Stimulated activated naive CD8-positive, alpha-beta T cell treated with anti-CD3 and anti-CD28 coated beads, Interleukin-15, Interleukin-2, amounts not matched to agents 100 ng/mL and 50 ng/mL, for 24 hours (primary cell): Measurements from ENCODE around the gene PCGF1.
A peak's percentile ranks its signal among the peaks of the same experiment; 100 is the strongest.

Experiments
- H3K27ac Mint-ChIP-seq: one replicate; pipeline ENCODE4 v1.8.0; 2021; ENCODE audit warnings: mild to moderate bottlenecking, mixed read lengths
- H3K27me3 Mint-ChIP-seq: one replicate; pipeline ENCODE4 v1.8.0; 2021; ENCODE audit warnings: mixed read lengths
- H3K36me3 Mint-ChIP-seq: one replicate; pipeline ENCODE4 v1.8.0; 2021; ENCODE audit warnings: low read depth, mixed read lengths
- H3K4me1 Mint-ChIP-seq: one replicate; pipeline ENCODE4 v1.8.0; 2021; ENCODE audit warnings: low read depth, mixed read lengths
- H3K4me3 Mint-ChIP-seq: one replicate; pipeline ENCODE4 v1.8.0; 2021; ENCODE audit warnings: mild to moderate bottlenecking, mixed read lengths
- H3K9me3 Mint-ChIP-seq: one replicate; pipeline ENCODE4 v1.8.0; 2021; ENCODE audit warnings: mixed read lengths

The PCGF1 gene

DNA sequence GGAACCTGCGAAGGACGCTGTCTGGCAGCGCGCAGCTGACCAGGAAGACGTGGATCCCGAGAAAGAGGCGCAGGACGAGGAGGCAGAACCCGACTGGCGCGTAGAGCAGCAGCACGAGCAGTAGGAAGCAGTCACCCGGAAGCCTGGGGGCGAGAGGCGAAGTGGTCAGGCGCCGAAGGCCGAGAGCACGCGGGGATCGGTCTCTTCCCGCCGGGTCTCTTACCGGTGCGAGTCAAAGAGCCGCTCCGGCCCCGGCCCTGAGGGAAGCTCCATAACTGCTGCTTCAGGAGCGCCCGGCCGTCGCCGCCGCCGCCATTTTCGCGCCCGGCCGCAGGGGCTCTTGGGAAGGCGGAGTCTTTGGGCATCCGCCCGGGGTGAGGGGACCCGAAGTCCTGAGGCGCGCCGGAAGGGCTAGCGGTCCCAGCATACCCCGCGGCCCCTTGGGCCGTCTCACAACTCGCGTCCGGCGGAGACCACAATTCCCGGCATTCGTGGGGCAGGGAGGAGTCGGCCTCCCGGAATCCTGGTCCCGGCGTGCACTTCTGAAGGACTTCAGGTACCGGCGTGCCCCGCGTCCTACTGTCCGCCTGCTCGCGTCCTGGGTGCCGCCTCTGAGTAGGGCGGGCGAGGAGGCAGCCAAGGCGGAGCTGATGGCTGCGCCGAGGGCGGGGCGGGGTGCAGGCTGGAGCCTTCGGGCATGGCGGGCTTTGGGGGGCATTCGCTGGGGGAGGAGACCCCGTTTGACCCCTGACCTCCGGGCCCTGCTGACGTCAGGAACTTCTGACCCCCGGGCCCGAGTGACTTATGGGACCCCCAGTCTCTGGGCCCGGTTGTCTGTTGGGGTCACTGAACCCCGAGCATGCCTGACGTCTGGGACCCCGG lies 22.1 kb upstream of the PCGF1 start, which contains the start of the genes AUP1 and HTRA2:
TSS of gene AUP1 (minus strand) at position 350 of the 882 bp plus-strand sequence. CDS start at position 273, 77 bp downstream.
TSS of gene HTRA2 (plus strand) at position 577 of the 882 bp plus-strand sequence. CDS start at position 651, 74 bp downstream.
- Mint-ChIP-seq H3K36me3 (peaks cover 63% of the 10 kb centered on the region), H3K27ac (peak within 1 kb of the TSS; percentile 98), H3K4me1 (peaks cover 50% of the 10 kb centered on the region), H3K9me3 (no peaks in the 10 kb centered on the region), H3K4me3 (peak within 1 kb of the TSS; percentile 99), H3K27me3 (no peaks in the 10 kb centered on the region)

DNA sequence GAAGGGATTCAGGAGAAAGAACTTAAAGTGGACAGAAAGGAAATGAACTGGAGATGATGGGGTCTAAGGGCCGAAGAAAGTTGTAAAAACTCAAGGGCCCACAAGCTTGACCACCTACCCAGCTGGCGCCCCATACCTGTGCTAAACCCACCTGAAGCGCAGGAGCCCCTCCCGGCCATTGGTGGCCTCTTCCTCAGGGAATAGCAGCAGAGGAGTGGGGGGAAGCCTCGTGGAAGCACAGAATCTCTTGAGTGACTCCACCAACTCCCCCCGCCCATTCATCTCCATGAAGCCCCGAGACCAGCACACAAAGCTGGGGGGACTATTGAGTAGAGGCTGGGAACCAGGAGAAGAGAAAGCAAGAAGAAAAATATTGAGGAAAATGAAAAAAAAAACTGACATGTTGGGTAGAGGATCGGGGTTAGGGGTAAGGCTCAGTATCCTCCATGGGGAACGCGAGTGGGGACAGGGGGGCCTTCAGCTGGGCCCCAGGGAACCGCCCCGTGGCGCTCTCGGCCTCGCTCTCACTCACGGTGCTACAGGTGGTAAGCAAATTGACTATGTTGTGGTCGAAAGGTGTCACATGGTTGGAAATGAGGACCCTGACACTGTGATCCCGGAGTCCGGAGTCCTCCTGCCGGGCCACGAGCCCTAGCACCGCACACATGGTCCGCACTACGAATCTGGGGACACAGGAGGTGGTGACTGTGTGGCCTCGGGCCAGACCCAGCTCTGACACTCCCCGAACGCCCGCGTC lies 21.3 kb upstream of the PCGF1 start:
- H3K4me1 Mint-ChIP-seq = peaks cover 50% of the 10 kb centered on the region
- no peaks in the 10 kb centered on the region for H3K27me3 Mint-ChIP-seq
- no peaks in the 10 kb centered on the region for H3K9me3 Mint-ChIP-seq
- H3K27ac Mint-ChIP-seq = peak overlapping the region; percentile 98
- peaks cover 60% of the 10 kb centered on the region for H3K36me3 Mint-ChIP-seq
- H3K4me3 Mint-ChIP-seq = peak overlapping the region; percentile 99

DNA sequence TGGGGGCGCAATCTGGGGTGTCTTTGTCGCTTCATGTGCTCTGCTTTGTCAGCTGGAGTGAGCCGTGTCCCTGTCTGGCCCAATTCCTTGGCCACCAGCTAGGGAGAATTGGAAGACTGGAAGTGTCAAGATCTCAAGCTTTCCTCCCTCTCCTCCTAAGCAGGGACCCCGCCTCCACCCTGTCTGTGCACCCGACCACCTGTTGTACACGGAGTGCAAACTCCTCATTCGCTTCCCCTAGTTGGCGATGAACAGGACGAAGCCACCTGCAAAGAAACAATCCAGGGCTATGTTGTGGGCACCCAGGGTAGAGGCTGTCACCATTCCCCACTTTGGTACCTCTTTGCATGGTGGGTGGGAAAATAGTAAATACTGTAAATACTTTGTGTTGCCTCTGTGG lies 20.2 kb upstream of the PCGF1 start:
- H3K36me3 Mint-ChIP-seq = peaks cover 59% of the 10 kb centered on the region

DNA sequence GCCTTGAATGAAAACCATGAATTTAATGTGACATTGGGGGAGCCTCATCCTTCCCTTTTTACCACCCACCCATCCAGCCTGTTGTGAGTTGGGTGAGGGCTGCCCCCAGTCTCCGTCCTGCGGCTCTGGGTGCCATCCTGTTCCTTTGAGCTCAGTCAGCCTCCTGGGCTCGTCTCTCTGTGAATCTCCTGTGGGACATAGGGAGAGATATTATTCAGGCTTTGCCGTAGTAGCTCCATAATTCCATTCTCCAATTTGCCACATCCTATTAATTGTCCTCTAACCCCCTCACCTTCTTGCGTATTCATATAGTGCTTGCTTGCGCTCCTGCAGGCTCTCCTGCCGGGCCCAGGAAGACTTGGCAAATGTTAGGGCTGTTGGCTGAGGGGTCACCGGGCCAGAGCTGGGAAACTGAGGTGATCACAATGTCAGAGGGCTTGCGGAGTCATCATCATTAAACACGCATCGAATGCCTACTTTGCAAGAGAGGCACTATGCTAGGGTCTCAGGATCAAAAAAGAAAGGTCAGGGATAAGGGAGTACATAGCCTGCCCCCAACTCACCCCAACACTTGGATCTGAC lies 19.2 kb upstream of the PCGF1 start:
- Mint-ChIP-seq H3K9me3 (no peaks in the 10 kb centered on the region), H3K27me3 (peaks cover 4% of the 10 kb centered on the region), H3K4me1 (peaks cover 43% of the 10 kb centered on the region), H3K27ac (no peak overlapping the region), H3K4me3 (peak overlapping the region; percentile 99), H3K36me3 (peaks cover 49% of the 10 kb centered on the region)

More for the DNA sequence above, 20.2 kb upstream of the PCGF1 start:
- Mint-ChIP-seq H3K27me3 (no peaks in the 10 kb centered on the region), H3K4me1 (peaks cover 50% of the 10 kb centered on the region), H3K4me3 (peak overlapping the region; percentile 99), H3K27ac (peak overlapping the region; percentile 98), H3K9me3 (no peaks in the 10 kb centered on the region)

DNA sequence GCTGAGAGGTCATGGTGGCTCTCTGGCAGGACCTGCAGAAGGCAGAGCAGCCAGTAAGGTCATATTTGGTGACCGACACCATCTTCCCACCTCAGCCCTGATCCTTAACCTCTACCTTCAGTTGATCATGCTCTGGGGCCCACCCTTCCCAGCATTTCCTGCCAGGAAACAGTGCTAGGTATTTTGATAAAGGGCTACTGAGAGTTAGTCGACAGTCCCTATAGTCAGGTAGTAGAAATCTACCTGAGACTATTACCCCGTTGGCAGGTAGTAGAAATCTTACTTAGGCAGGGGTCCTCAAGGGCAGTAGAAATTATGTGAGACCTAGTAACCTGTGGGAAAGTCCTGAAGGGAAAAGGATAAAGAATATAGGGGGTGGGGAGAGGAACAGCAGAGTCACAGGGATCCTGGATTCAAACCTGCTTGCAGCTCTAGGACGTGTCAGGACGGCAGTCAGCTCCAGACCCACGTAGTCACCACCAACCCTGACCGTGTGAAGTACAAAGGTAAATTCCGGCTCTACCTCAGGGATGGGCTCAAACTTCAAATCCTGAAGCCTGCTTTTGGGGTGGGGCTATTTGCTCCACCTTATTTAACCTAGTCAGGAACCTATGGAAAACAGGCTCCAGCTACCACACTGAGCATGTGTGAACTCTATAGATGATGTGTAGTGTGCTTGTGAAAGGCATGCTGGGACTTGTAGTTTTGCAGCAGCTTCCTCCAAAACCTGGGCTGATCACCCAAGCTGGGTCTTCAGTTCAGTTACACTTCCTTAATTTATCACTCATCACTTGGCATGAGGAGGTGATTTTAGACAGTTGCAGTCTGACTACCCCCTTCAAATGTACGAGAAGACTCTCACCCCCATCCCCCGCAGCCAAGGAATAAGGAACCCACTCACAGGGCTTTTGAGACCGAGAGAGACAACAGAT lies 18.5 kb upstream of the PCGF1 start, which contains the start of gene DQX1:
TSS of gene DQX1 (minus strand) at position 515 of the 932 bp plus-strand sequence. CDS start at position 13, 502 bp downstream.
- Mint-ChIP-seq H3K4me1 (peaks cover 35% of the 10 kb centered on the region), H3K27ac (no peak within 1 kb of the TSS), H3K9me3 (no peaks in the 10 kb centered on the region), H3K4me3 (peak within 1 kb of the TSS; percentile 99), H3K27me3 (peaks cover 4% of the 10 kb centered on the region), H3K36me3 (peaks cover 42% of the 10 kb centered on the region)

DNA sequence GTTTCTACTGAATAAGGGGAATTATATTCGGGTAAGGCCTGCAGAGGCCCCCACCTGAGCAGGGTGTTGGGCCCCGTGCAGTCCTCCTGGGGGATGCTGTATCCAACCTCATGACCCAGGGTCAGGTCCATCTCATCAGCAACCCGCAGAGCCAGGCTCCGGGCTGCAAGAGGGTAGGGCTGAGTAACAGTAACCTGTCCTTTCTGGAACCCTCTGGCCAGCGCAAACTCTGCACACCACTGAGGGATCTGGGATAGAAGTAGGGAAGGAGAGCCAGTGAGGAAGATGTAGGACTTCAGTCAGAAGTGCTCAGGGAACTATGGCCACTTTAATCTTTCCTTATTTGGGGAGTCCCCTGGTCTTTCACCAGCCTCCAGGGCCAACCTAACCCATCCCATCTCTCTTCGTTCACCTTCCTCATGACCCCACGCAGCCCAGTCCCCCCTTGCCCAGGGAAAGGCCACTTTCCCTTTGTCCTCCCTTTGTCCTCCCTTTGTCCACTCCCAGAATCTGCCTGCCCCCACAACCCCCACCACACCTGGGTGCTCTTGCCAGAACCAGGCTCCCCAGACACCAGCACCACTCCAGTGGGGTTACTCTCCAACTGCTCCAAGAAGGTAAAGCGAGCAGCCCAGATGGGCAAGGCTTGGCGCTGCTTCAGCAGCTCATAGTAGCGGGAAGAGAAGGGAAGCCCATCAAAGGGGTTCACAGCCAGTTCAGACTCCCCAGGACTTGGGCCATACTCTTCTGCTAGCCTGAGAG lies 17.6 kb upstream of the PCGF1 start:
- Mint-ChIP-seq H3K27ac (no peak overlapping the region), H3K4me1 (peaks cover 30% of the 10 kb centered on the region), H3K27me3 (peaks cover 8% of the 10 kb centered on the region), H3K9me3 (no peaks in the 10 kb centered on the region), H3K4me3 (no peak overlapping the region), H3K36me3 (peaks cover 36% of the 10 kb centered on the region)

DNA sequence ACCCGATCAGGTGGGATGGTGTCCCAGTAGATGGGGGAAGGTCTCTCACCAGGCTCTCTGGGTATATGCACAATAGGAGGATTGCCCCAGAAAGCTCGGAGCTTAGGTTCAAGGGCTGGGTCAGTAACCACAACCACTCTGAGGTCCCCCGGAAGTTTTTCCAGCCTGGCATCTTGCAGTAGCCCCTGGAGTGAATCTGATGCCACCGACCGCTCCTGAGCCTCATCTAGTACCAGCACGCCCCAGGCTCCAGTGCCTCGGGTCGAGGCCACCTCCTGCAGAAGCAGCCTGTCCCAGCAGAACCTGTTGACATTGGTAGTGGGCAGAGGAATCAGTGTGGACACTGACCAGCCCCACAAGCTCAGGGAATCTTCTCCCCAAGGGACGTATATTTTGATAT lies 16.5 kb upstream of the PCGF1 start:
- Mint-ChIP-seq H3K27ac (no peak overlapping the region), H3K4me1 (peaks cover 30% of the 10 kb centered on the region), H3K4me3 (no peak overlapping the region), H3K36me3 (peaks cover 33% of the 10 kb centered on the region), H3K27me3 (peaks cover 20% of the 10 kb centered on the region), H3K9me3 (no peaks in the 10 kb centered on the region)

DNA sequence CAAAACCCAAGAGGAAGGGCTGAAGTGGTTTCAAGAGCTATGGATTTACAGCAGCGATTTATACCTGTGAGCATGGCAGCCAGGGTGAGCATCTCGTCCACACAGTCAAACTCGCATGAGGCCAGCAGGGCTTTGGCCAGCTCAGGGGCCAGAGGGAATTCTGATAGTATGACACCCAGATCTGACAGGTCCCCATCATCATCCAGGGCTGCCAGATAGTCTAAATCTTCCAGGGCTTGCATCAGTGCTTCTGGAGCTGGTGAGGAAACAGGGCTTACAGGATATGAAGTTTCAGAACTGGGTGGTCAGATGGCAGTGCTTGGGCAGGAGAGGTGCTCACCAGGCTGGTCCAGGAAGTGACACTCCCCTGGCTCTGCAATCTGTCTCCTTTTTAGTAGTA lies 15.0 kb upstream of the PCGF1 start:
- Mint-ChIP-seq H3K27ac (no peak overlapping the region), H3K36me3 (peaks cover 18% of the 10 kb centered on the region), H3K4me1 (peaks cover 15% of the 10 kb centered on the region), H3K27me3 (peaks cover 35% of the 10 kb centered on the region), H3K4me3 (no peak overlapping the region), H3K9me3 (no peaks in the 10 kb centered on the region)

DNA sequence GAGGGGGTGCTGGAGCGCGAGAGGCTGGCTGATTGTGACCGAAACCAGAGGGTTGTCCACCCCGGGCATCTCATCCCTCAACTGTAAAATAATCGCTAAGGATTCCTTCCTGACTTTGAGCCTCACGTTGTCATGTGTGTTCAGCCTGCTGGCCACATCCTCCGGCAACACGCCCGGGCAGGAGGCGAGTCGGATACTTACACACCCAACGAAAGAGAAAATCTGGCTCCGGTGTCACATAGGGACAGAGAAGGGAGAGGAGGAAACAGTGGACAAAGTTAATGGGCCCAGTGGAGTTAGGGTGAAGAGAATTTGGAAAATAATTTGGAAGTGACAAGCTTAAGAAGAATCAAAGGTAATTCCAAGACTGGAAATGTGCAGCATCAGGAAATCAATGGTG lies 9.2 kb upstream of the PCGF1 start:
- H3K4me3 Mint-ChIP-seq = peak overlapping the region; percentile 58
- peak overlapping the region; percentile 14 for H3K27ac Mint-ChIP-seq
- H3K36me3 Mint-ChIP-seq = no peaks in the 10 kb centered on the region
- H3K27me3 Mint-ChIP-seq = peaks cover 74% of the 10 kb centered on the region
- no peaks in the 10 kb centered on the region for H3K9me3 Mint-ChIP-seq
- peaks cover 25% of the 10 kb centered on the region for H3K4me1 Mint-ChIP-seq

DNA sequence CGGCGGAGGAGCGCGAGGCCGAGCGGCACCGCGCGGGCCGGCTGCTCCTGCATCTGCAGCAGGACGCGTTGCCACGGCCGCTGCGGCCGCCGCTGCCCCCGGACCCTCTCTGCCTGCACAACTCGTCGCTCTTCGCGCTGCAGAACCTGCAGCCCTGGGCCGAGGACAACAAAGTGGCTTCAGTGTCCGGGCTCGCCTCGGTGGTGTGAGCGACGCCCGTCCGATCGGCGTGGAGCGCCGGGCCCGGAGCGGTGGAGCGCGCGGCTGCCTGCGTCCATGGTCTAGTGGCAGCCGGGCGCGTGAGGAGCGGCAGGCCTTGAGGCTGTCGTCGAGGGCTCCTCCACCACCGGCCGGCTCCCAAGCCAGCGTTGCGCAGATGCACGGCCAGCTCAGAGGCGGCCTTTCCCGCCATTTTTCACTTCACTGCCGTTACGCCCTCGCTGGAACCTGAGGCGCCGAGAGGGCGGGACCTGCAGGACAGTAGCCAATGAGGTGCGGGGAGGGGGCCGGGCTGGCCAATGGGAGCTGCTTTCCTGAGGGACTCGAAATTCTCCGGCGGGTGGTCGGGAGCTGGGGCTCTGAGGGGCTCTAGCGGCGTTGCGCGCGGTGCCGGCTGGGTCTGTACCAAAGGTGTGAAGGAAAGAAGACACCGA lies 8.6 kb upstream of the PCGF1 start:
- H3K27me3 Mint-ChIP-seq = peaks cover 79% of the 10 kb centered on the region
- H3K4me1 Mint-ChIP-seq = peaks cover 25% of the 10 kb centered on the region
- peak overlapping the region; percentile 58 for H3K4me3 Mint-ChIP-seq
- H3K9me3 Mint-ChIP-seq = no peaks in the 10 kb centered on the region
- H3K27ac Mint-ChIP-seq = no peak overlapping the region
- no peaks in the 10 kb centered on the region for H3K36me3 Mint-ChIP-seq

DNA sequence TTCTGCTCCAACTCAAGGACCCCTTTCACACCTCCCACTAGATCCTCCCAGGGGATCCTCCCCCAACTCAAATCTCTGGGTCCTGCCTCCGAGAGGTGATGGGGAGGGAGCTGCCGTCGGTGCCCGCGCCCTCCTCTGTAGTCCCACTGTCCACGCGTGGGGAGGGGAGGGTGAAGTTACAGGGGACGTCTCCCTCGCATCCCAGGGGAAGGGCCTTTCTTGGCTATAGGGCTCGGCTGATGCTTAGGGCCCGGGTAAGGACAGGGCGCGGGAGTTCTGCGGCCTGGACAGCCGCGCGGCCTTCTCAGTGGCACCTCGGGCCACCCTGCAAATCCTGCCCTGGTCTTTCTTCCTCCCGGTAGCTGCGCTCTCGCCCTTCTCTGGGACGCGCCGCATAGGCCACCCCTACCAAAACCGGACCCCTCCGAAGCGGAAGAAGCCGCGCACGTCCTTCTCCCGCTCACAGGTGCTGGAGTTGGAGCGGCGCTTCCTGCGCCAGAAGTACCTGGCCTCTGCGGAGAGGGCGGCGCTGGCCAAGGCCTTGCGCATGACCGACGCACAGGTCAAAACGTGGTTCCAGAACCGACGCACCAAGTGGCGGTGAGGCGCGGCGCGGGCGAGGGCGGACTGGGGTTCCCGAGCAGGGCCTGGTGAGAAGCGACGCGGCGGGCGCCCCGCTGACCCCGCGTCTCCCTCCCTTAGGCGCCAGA lies 7.9 kb upstream of the PCGF1 start:
- peak overlapping the region; percentile 56 for H3K4me3 Mint-ChIP-seq
- H3K36me3 Mint-ChIP-seq = no peaks in the 10 kb centered on the region
- no peak overlapping the region for H3K27ac Mint-ChIP-seq
- H3K4me1 Mint-ChIP-seq = peaks cover 25% of the 10 kb centered on the region
- H3K9me3 Mint-ChIP-seq = no peaks in the 10 kb centered on the region
- H3K27me3 Mint-ChIP-seq = peaks cover 82% of the 10 kb centered on the region

DNA sequence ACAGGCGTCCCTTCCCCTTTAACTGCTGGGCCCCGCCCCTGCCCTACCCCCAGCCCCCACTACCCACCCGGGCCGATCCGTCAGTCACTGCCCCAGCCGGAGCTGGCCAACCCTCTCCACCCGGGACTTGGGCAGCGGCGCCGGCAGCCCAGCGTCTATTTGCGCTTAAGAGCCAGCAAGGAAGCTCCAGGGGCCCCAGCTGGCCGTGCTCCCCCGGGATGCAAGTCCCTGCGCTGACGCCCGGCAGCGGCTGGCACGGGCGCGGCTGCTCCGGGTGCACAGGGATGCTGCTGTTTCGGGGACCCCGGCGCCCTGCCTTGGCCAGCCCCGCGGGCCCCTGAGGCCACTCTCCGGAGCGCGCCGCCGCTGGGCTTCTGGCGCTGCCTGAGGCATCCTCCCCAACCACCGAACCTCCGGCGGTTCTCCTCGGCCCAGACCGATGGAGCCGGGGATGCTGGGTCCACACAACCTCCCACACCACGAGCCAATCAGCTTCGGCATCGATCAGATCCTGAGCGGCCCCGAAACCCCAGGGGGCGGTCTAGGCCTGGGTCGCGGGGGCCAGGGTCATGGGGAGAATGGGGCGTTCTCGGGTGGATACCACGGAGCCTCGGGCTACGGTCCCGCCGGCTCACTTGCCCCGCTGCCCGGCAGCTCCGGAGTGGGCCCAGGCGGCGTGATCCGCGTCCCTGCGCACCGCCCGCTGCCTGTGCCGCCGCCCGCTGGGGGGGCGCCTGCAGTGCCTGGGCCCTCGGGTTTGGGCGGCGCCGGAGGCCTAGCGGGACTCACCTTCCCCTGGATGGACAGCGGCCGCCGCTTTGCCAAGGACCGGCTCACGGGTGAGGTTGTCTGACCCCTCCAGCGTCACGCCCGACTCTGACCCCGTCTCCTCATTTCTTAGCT lies 7.1 kb upstream of the PCGF1 start, which contains the start of gene TLX2:
TSS of gene TLX2 (plus strand) at position 83 of the 903 bp plus-strand sequence. CDS start at position 440, 357 bp downstream.
- Mint-ChIP-seq H3K27me3 (peaks cover 79% of the 10 kb centered on the region), H3K27ac (no peak within 1 kb of the TSS)

More for the DNA sequence above, 7.1 kb upstream of the PCGF1 start, which contains the start of gene TLX2:
- H3K4me3 Mint-ChIP-seq = peak within 1 kb of the TSS; percentile 56
- H3K9me3 Mint-ChIP-seq = no peaks in the 10 kb centered on the region
- H3K36me3 Mint-ChIP-seq = no peaks in the 10 kb centered on the region
- peaks cover 25% of the 10 kb centered on the region for H3K4me1 Mint-ChIP-seq
